B cell (primary cell): ENCODE measurements around the gene KRT4. TPM values are rescaled to one million over a fixed set of nuclear protein-coding genes. Genes with fewer than 3 reads are reported as not detected.

ENCODE experiments used
- ATAC-seq: fragments of 200-7000 bp; cut with Tn5 transposase; one replicate; pipeline ENCODE4 v1.10.0; 2021; ENCODE audit warnings: low read depth, mild to moderate bottlenecking, moderate number of reproducible peaks, moderate library complexity
- CTCF ChIA-PET: fragments of 350-600 bp; sonication (Branson Sonifier 250); formaldehyde crosslinking; loops from one replicate; lab custom pipeline; 2021; ENCODE audit warnings: antibody characterized with exemption, inconsistent platforms; lab: Charles Lee
- POLR2A ChIA-PET: fragments of 350-600 bp; sonication (Branson Sonifier 250); formaldehyde crosslinking; loops from one replicate; lab custom pipeline; 2021; ENCODE audit warnings: antibody characterized with exemption; lab: Charles Lee
- DNase-seq: peaks from one replicate; pipeline ENCODE4 v3.0.0; 2013
- H2AFZ ChIP-seq: 2 replicates; pipeline ENCODE4 v1.6.1; 2012; ENCODE audit warnings: mild to moderate bottlenecking, low read depth, low read length; ENCODE audit not compliant: insufficient read depth, poor library complexity, severe bottlenecking
- H3K27ac ChIP-seq, 2 donors: 1 replicate in 1 of 2; 2 replicates in 1 of 2; pipeline ENCODE4 v1.5.1; 2012 to 2013; ENCODE audit warnings: low read length in 2 of 2, mild to moderate bottlenecking in 2 of 2, moderate library complexity in 1 of 2
- H3K27me3 ChIP-seq, 4 experiments: fragments of 200-600 bp in 1 of 4; sonication (generic) in 1 of 4; replicated peaks in 1 of 4; 1 replicate in 2 of 4; 2 replicates in 2 of 4; pipeline versions ENCODE4 v1.6.1 to v1.7.0; 2013 to 2016; ENCODE audit warnings: low read length in 3 of 4, mild to moderate bottlenecking in 2 of 4, mixed read lengths in 1 of 4, moderate library complexity in 1 of 4; ENCODE audit not compliant: insufficient read depth in 4 of 4, control insufficient read depth in 3 of 4; ENCODE audit errors: control extremely low read depth in 1 of 4
- H3K36me3 ChIP-seq, 2 experiments: replicated peaks in 1 of 2; 1 replicate in 1 of 2; 2 replicates in 1 of 2; pipeline versions ENCODE4 v1.6.1 to v1.7.1; 2013; ENCODE audit warnings: low read length in 1 of 2; ENCODE audit not compliant: insufficient read depth in 2 of 2, control insufficient read depth in 1 of 2; ENCODE audit errors: control extremely low read depth in 1 of 2, extremely low read depth in 1 of 2
- H3K4me1 ChIP-seq, 2 donors: fragments of 200-600 bp in 1 of 2; sonication (generic) in 1 of 2; 1 replicate in 1 of 2; 2 replicates in 1 of 2; pipeline versions ENCODE4 v1.5.1 to v1.6.1; 2013 to 2017; ENCODE audit warnings: low read length in 2 of 2; ENCODE audit not compliant: control insufficient read depth in 2 of 2, insufficient read depth in 2 of 2
- H3K4me2 ChIP-seq: replicated peaks from 2 replicates; pipeline ENCODE3; 2012; ENCODE audit warnings: mild to moderate bottlenecking, low read depth, low read length; ENCODE audit not compliant: poor library complexity, severe bottlenecking
- H3K4me3 ChIP-seq, 5 experiments: fragments of 200-600 bp in 1 of 5; sonication (generic) in 1 of 5; 1 replicate in 3 of 5; 2 replicates in 2 of 5; pipeline versions ENCODE4 v1.5.1 to v1.7.0; 2011 to 2016; ENCODE audit warnings: low read length in 4 of 5, mild to moderate bottlenecking in 4 of 5, low read depth in 2 of 5, control low read depth in 1 of 5, moderate library complexity in 1 of 5; ENCODE audit not compliant: insufficient read depth in 1 of 5; ENCODE audit errors: control extremely low read depth in 1 of 5, extremely low read depth in 1 of 5
- H3K79me2 ChIP-seq: fragments of 200-600 bp; sonication (generic); one replicate; pipeline ENCODE4 v1.6.0; 2016; ENCODE audit warnings: low read length; ENCODE audit not compliant: control insufficient read depth, insufficient read depth
- H3K9ac ChIP-seq: fragments of 200-600 bp; sonication (generic); 2 replicates; pipeline ENCODE4 v1.6.1; 2017; ENCODE audit warnings: mild to moderate bottlenecking, low read length, moderate library complexity
- H3K9me3 ChIP-seq, 3 donors: one replicate each; pipeline versions ENCODE4 v1.6.1 to v1.7.1; 2013; ENCODE audit warnings: low read length in 2 of 3; ENCODE audit not compliant: control insufficient read depth in 2 of 3, insufficient read depth in 1 of 3; ENCODE audit errors: control extremely low read depth in 1 of 3
- H4K20me1 ChIP-seq: 2 replicates; pipeline ENCODE4 v1.6.0; 2012; ENCODE audit warnings: mild to moderate bottlenecking, low read length; ENCODE audit not compliant: insufficient read depth, control insufficient read depth, poor library complexity, severe bottlenecking
- H3K27ac Mint-ChIP-seq: one replicate; pipeline ENCODE4 v1.8.0; 2021; ENCODE audit warnings: mixed read lengths
- H3K27me3 Mint-ChIP-seq: one replicate; pipeline ENCODE4 v1.8.0; 2021; ENCODE audit warnings: mixed read lengths
- H3K4me1 Mint-ChIP-seq: one replicate; pipeline ENCODE4 v1.8.0; 2021; ENCODE audit warnings: mixed read lengths
- H3K4me3 Mint-ChIP-seq: one replicate; pipeline ENCODE4 v1.8.0; 2021; ENCODE audit warnings: mixed read lengths
- H3K9me3 Mint-ChIP-seq: one replicate; pipeline ENCODE4 v1.8.0; 2022; ENCODE audit warnings: mixed read lengths; ENCODE audit not compliant: insufficient read depth
- CTCF ChIP-seq: fragments of 200-600 bp; IDR thresholded peaks from one replicate; pipeline ENCODE4 v1.8.0; 2022; ENCODE audit warnings: antibody characterized with exemption, mild to moderate bottlenecking
- EZH2 ChIP-seq: IDR thresholded peaks from 2 replicates; pipeline ENCODE4 v1.6.1; 2012; ENCODE audit warnings: borderline replicate concordance, low read depth, mild to moderate bottlenecking, moderate library complexity, low read length; ENCODE audit not compliant: insufficient read depth, poor library complexity, severe bottlenecking
- WGBS: methylation state at CpG from one replicate; pipeline ENCODE4 v1.1.5; 2013; ENCODE audit warnings: missing lambda C conversion rate; ENCODE audit not compliant: insufficient coverage; 5-methylcytosine and 5-hydroxymethylcytosine counted together
- intact Hi-C: fragments of 100-400 bp; cut with micrococcal nuclease; formaldehyde crosslinking; loops from one replicate; pipeline ENCODE4 v1.10.0; 2022
- polyA plus RNA-seq: library from polyadenylated mRNA; depleted of rRNA; stranded (reverse); fragments of >200 nt; gene quantifications from 2 replicates; pipeline ENCODE4 v1.2.3, GENCODE V29; 2012
- total RNA-seq, 2 donors: library from RNA; stranded (reverse); fragments of 120-200 nt in 1 of 2; gene quantifications; 1 replicate in 1 of 2; 2 replicates in 1 of 2; pipeline versions ENCODE4 v1.2.3 to v1.2.4, GENCODE V29; 2013 to 2022

The KRT4 gene
- total and polyA plus RNA-seq, 2 donors (not counting 1 experiment from before 2014, with no cell fraction given), result not detected

- H3K36me3 ChIP-seq, result no peaks in the 10 kb centered on the region
- no peaks in the 10 kb centered on the region for H3K4me1 Mint-ChIP-seq
- H4K20me1 ChIP-seq, result no peaks in the 10 kb centered on the region
- ChIA-PET CTCF (no interaction called here), POLR2A (no interaction called here)
- no peak for ATAC-seq
- H3K9ac ChIP-seq, result no peak overlapping the region
- no peak for TF ChIP-seq EZH2
- no peak for TF ChIP-seq CTCF
- H3K4me2 ChIP-seq, result no peak overlapping the region
- 78% methylated on average over 6 of the region's 6 CpGs for WGBS
- H3K27ac Mint-ChIP-seq, result no peak overlapping the region
- intact Hi-C loops, result no loop called here
- no peak overlapping the region for H2AFZ ChIP-seq
- peaks cover 2% of the 10 kb centered on the region for H3K9me3 Mint-ChIP-seq
- H3K27me3 ChIP-seq, result peaks cover 0 to 13% (median 5%) of the 10 kb centered on the region in 4 experiments
- H3K27me3 Mint-ChIP-seq, result peaks cover 48% of the 10 kb centered on the region
- no peak overlapping the region for H3K4me3 Mint-ChIP-seq
- DNase-seq, result no peak
- no peaks in the 10 kb centered on the region for H3K4me1 ChIP-seq
- H3K9me3 ChIP-seq, result peaks cover 0 to 5% (median 0%) of the 10 kb centered on the region in 3 donors
- H3K4me3 ChIP-seq, result no peak overlapping the region
- H3K79me2 ChIP-seq, result no peaks in the 10 kb centered on the region
- H3K27ac ChIP-seq, result no peak overlapping the region
These were observed 26.4 kb downstream of the KRT4 start for GRCh38 chr12:52787324-52788191.

GRCh38 chr12:52784909-52785308, 29.0 kb downstream of the KRT4 start:
- ChIA-PET POLR2A (no interaction called here), CTCF (no interaction called here)
- Histone ChIP-seq H3K79me2 (no peaks in the 10 kb centered on the region), H3K36me3 (no peaks in the 10 kb centered on the region), H3K4me2 (no peak overlapping the region), H2AFZ (no peak overlapping the region), H3K9me3 (peaks cover 0 to 2% (median 0%) of the 10 kb centered on the region in 3 donors), H3K9ac (no peak overlapping the region), H3K27ac (no peak overlapping the region), H3K27me3 (peaks cover 0 to 6% (median 3%) of the 10 kb centered on the region in 4 experiments), H4K20me1 (no peaks in the 10 kb centered on the region), H3K4me1 (no peaks in the 10 kb centered on the region), H3K4me3 (no peak overlapping the region)
- WGBS, result 81% methylated on average over 3 of the region's 3 CpGs
- TF ChIP-seq EZH2 (no peak), CTCF (no peak)
- Mint-ChIP-seq H3K4me1 (no peaks in the 10 kb centered on the region), H3K4me3 (no peak overlapping the region), H3K27ac (no peak overlapping the region), H3K27me3 (peaks cover 41% of the 10 kb centered on the region), H3K9me3 (peaks cover 2% of the 10 kb centered on the region)
- ATAC-seq (no peak), DNase-seq (no peak)
- intact Hi-C loops, result no loop called here
